NCI-H2029 (cell line): Measurements from ENCODE around the gene PIEZO2.
"Not testable (repeated sequence)": the region's sequence is repeated elsewhere in the genome, so short reads cannot be mapped to it uniquely, and the experiment has no call there.

Source experiments
- DNase-seq: peaks from one replicate; lab custom pipeline; 2025; lab: John Stamatoyannopoulos, UW

Gene PIEZO2

GRCh38 chr18:11148680-11149440, 509 bp downstream of the PIEZO2 start:
- no peak for DNase-seq

GRCh38 chr18:11147962-11148679, 1.2 kb downstream of the PIEZO2 start:
- DNase-seq: no peak

GRCh38 chr18:11147371-11147951, 1.9 kb downstream of the PIEZO2 start:
- no peak for DNase-seq

GRCh38 chr18:11146947-11147345, 2.4 kb downstream of the PIEZO2 start:
- DNase-seq: no peak

GRCh38 chr18:11146238-11146946, 3.0 kb downstream of the PIEZO2 start:
- DNase-seq: no peak

GRCh38 chr18:11145413-11146191, 3.8 kb downstream of the PIEZO2 start:
- no peak for DNase-seq

GRCh38 chr18:11137400-11137799, 12.0 kb downstream of the PIEZO2 start:
- DNase-seq: no peak

GRCh38 chr18:11136241-11136640, 13.1 kb downstream of the PIEZO2 start:
- DNase-seq: no peak

- no peak for DNase-seq
These were observed 14.4 kb downstream of the PIEZO2 start for GRCh38 chr18:11134940-11135339.

- not testable (repeated sequence) for DNase-seq
These were observed 20.3 kb downstream of the PIEZO2 start for GRCh38 chr18:11129059-11129458.

GRCh38 chr18:11125492-11126315, 23.7 kb downstream of the PIEZO2 start:
- DNase-seq: no peak

- peak; percentile 16 for DNase-seq
These were observed 25.3 kb downstream of the PIEZO2 start for GRCh38 chr18:11124054-11124453.

GRCh38 chr18:11121443-11121849, 27.9 kb downstream of the PIEZO2 start:
- DNase-seq: no peak

GRCh38 chr18:11119959-11120587, 29.3 kb downstream of the PIEZO2 start:
- DNase-seq: no peak

GRCh38 chr18:11119550-11119949, 29.8 kb downstream of the PIEZO2 start:
- no peak for DNase-seq

- DNase-seq: no peak
These were observed 31.2 kb downstream of the PIEZO2 start for GRCh38 chr18:11118051-11118766.

GRCh38 chr18:11115276-11115675, 34.1 kb downstream of the PIEZO2 start:
- no peak for DNase-seq

GRCh38 chr18:11114653-11115052, 34.7 kb downstream of the PIEZO2 start:
- DNase-seq: no peak

GRCh38 chr18:11113937-11114336, 35.4 kb downstream of the PIEZO2 start:
- DNase-seq: no peak
